Stimulated activated CD8-positive, alpha-beta memory T cell treated with anti-CD3 and anti-CD28 coated beads, Interleukin-7, amount 100 ng/mL, for 1 hour (primary cell): ENCODE measurements around the gene KIRREL3.
A peak's percentile ranks its signal among the peaks of the same experiment; 100 is the strongest.

Experiments used
- DNase-seq, 2 donors: peaks; one replicate each; pipeline ENCODE4 v3.0.0-alpha.2; 2020; ENCODE audit warnings: low read depth in 2 of 2

The KIRREL3 gene

DNA sequence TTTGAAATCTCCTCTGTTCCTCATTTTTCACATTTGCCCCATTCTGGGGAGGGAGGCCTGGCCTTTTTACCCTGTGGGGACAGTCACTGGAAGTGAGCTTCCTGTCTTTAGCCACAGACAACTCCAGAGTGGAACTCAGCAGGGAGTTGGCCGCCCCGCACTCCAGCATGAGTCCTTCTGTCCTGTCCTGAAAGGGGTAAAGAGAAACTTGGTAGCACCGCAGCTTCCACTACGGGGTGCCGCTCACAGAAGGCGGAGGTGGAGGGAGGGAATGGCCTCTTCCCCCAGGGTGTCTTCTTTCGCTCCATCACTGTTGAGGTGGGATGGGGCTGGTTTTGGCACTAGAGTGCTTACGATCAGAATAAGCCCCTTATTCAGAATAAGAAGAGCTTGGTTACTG is 512.9 kb downstream of the KIRREL3 start:
- DNase-seq = no peak

DNA sequence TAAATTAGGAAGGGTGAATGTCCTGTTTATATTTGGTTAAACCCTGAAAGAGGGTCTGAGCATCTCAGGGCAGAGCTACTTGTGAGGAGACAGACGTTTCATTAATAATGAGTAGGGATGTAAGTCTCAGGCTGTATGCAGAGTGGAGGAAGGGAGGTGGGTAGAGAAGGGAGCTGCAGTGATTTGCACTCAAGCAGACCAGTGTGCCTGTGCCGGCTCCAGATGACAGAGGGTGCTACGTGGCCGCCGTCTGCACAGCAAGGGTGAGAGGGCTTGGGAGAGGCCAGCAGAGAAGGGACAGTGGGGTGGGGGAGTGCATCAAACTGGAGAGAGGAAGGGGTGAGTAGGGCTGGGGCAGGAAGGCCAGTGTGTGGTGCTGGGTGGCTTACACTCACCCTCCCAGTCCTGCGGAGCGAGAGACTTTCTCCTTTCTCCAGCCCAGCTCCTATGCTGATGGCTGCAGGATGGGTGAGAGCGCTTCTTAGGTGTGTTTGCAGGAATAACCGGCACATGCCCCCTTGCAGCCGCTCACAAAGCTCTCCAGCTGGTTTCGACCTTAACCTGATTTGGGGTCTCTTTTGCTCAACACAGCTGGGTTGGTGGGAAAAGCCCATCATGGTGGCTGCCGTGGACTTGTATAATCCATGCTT is 514.5 kb downstream of the KIRREL3 start:
- no peak for DNase-seq

DNA sequence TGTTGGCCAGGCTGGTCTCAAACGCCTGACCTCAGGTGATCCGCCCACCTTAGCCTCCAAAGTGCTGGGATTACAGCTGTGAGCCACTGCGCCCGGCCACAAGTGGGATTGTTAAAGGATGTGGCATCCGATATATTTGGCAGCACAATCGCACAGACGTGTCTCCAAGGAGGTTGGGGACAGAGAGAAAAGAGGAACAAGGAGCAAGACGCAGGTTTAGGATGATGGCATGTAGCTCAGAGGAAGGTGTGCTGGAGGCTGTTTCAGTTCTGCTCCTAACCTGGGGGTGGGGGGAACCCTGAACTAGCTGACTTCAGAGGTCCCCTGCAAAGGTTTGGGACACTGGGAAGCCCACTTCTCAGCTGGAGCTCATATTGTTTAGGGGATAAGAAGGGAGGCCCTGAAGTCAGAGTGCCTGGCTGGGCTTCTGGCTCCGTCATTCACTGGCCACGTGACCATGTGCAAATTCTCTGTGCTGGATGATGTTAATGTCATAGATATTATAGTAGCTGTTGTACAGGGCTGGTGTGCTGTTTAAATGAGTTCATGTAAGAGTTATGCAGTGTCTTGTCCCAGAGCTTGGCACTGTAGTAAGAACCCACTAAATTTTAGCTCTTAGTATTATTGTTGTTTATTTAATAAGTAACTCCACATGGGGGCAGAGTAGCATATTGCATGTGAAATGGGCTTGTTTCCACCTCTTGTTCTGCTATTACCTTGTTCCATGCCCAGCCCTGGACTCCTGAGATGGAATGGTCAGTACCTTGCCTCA is 515.4 kb downstream of the KIRREL3 start:
- DNase-seq = no peak

DNA sequence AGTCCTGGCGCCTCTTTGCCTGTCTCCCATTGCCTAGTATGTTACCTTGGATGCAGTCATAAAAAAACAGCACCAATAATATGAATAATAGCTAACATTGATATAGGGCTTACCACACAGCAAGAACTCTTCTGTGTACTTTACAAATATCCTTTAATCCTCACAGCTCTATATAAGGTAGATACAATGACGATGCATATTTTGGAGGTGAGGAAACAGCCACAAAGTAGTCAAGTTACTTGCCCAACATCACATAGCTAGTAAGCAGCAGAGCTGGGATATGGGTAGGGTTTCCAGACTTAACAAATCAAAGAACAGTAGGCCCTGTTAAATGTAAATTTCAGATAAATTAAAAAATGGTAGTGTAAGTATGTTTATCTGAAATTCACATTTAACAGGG is 516.3 kb downstream of the KIRREL3 start:
- no peak for DNase-seq

DNA sequence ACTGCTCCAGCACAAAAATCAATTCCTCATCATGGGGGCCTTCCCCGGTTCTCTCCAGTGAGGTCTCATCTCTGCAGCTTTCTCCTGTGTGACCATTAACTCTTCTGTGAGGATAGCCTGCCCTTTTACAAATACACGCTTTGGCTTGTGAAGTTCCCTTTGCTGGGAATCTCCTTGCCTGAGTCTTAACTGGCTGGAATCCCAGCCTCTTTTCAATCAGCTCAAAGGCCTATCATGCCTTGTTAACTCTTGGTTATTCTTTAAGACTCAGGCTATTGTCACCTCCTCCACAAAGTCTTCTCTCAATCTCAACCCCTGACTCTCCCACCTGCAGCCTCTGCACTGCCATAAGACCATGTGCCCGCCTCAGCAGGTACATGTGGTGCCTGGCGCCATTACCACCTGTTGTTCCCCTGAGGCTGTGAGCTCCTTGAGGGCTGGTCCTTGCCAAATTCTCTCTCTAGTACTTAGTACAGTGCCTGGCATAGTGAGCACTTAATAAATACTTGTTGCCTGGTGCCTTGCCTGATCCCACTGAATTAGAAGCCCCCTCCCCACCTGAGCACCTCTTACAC is 516.9 kb downstream of the KIRREL3 start:
- no peak for DNase-seq

DNA sequence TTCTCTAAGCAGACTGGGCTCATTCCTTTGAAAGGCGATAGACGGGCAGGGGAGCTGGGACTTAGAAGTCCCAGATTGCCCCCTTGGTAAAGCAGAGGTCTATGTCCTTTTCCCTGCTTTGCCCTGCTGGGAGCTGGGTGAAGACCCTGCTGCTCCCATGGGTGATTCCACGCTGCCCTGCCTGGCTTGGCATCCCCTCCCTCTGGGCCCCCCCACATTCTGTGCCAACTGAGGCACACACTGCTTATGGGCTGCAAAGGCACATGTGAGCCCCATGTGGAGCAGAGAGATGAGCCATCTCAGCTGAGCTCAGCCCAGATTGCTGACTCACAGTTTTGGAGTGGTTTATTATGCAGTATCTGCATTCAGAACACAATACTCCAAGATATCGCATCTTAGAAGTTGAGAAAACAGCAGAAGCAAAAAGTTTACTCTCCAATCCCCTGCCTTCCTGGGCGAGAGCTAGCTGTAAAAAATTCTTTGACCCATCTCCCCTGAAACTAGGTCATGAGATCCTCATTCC is 517.9 kb downstream of the KIRREL3 start:
- DNase-seq = no peak

DNA sequence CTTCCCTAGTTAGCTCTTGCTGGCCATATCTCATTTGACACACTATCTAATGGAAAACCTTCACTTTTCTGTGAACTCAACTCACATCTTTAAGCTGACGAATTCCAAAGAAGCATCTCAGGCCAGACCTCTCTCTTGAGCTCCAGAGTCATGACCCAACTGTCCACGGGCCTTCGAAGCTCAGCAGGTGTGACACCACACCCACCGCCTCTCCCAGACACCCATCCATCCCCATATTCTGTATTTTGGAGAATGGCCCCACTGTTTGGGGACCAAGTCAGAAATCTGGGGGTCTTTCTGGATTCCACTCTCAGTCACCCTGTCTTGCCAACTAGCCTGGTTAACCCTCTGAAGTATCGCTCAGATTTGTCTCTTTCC is 519.3 kb downstream of the KIRREL3 start:
- DNase-seq = no peak

DNA sequence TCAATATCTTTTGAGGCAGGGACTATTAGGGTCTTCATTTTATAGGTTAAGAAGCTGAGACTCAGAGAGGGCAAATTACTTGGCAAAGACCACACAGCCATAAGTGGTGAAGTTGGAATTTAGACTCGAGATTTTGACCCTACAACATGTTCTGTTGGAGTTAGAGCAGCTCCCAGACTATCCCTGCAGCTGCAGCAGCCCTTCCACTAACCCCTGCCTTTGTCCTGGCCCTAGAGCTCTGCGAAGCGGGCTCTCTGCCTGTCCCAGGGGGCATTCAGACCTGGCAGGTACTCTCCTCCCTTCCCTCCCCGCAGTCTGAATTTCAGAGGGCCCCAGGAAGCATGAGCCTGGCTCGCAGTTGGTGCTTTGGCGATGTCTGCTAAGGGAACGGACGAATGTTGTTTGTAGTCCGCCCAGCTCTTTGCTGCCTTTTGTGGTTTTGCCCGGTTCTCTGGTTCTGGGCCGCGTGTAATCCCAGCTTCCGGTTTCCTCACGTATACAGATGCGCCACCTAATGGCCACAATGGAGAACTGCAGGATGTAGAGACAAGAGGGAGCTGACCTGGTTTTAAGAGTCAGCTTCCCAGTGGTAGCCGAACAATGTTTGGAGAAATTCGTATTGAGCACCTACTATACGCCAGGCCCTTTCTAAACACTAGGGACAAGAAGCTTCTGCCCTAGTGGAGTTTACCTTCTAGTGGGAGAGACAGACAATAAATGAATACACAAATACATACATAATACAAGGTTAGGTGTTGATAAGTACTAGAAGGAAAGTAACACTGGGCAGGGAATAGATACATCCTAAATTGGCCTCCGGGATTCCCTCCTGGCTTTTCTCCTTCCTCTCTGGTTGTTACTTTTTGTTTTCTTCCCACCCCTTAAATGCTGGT is 519.9 kb downstream of the KIRREL3 start:
- peak; percentile 27 to 42 for DNase-seq

DNA sequence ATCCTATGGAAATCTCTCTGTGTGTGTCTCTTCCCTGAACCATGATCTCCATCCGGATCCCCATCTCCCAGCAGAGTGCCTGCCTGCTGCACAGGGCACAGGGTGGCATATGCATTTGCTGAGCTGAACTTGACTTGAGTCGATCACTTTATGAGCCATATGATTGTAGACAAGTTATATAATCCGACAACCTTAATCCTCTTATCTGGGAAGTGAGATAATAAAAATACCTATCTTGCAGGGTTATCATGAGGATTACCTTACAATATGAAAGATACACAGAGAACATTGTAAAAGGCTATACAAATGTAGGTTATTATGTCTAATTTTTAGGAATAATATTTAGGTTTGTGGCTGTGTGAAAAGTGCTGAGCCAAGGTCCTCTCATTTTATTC is 520.6 kb downstream of the KIRREL3 start:
- no peak for DNase-seq

DNA sequence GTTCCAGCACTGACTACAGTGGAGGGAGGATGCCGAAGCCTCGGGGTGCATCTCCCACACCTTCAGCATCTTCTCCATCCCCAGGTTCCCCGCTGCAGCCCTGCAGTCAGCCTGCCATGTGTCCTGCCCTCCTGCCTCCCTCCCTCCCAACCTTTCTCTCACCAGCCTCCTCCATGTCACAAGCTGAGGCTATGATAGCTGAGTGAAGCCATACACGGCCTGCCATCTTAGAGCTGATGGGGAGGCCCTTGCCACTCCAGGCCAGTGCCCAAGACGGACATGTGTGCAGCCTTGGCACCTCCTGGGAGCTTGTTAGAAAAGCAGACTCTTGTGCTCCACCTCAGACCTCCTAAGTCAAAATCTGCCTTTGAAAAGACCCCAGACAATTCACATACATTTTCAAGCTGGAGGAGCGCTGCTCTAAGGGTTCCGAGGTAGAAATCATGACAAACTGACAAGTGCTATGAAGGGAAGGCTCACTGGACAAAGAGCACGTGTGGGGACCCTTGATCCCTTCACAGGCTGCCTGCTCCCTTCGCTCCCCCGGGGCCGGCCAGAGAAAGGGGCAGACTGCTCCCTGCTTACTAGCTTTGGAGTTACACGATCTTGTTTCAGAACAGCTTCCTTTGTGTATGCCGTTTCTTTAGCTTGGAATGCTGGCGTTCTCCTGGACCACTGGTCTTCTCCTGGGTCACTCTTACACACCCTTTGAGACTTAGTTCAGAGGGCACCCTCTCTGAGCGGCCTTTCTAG is 521.2 kb downstream of the KIRREL3 start:
- DNase-seq = no peak

DNA sequence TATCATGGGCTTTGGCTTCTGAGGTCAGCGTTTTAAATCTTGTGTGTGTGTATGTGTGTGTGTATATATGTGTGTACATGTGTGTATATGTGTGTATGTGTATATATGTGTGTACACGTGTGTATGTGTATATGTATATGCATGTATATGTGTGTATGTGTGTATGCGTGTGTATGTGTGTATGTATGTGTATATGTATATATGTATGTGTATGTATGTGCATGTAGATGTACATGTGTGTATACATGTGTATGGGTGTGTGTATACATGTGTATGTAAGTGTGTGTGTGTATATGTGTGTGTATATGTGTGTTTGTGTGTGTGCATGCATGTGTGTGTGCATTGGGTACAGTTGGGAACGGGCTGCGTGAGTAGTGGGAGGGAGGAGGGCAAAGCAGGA is 522.1 kb downstream of the KIRREL3 start:
- DNase-seq = no peak

DNA sequence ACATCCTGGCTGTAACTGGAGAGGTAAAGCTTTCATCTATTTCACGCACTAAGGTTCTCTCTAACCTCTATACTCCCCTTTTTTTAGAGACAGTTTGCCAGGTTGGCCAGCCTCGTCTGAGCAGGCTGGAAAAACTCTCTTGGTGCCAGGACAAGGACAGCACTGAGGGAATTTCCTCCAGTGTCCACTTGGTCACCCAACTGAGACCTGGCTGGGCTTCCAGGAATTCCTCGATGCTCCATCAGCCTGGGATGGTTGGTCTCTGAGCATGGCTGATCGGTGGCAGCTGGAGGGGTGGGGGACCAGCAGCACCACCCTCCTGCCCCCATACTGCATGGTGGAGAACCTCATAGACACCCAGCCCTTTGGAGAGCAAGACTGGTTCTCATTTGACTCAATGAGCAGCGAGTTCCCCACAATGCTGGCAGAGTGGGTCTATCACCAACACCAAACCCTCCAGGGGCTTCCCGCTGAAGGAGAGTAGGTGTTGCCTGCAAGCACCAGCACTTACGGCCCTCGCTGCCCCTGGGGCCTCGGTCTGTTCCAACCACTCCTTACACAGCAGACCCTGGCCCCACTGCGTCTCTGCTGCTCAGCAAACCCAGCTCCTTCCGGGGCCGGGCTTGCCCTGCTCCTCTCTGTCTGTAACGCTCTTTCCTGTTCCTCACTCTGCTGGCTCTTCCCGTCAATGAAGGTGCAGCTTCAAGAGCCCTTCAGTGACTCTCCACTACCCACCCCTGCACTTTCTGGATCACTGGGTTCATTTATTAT is 522.9 kb downstream of the KIRREL3 start:
- no peak for DNase-seq

DNA sequence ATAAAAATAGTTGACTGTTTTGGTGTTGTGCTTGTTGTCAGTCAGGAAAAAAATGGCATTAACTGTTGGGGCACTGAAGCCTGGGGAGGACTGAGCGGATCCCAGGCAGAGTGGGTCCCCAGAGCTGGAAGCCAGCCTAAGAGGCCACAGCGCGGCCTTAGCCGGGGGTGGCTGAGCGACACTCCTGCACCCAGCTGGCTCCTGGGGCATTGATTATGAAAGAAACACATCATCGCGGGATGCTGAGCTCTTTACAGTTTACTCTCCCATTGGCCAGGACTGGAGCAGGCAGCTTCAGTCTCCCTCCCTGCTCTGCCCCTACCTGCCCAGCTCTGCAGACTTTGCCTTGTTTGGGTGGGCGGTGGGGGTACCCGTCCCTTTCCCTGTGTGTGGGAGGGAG is 523.6 kb downstream of the KIRREL3 start:
- DNase-seq = no peak

DNA sequence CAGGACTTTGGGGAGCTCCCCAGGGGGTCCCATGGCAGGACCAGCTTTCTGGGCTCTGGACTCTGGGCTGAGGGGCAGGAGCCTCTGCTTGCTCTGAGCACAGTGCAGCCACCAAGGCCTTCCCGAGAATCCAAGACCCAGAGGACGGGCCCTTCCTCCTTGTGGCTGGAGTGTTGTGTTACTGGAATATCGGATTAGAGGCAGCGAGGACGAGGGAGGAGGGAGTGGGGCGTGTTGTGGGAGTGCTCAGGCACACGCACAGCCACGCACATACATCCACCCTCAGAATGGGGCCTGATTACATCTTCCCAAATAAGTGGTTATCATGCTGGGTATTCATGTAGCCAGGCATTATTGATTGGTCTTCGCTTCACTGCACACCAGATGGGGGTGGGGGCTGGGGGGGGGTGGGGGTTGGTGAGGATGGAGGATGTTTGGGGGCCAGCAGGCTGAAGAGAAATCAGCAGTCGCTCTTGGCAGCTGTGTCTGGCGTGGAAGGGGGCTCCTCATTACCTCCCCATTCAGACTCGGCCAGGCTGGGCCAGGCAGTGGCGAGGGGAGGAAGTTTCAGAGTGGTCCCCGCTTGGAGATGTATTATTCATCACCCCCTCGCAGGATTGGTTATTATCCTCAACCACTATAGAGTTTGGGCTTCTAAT is 524.2 kb downstream of the KIRREL3 start:
- DNase-seq = no peak

DNA sequence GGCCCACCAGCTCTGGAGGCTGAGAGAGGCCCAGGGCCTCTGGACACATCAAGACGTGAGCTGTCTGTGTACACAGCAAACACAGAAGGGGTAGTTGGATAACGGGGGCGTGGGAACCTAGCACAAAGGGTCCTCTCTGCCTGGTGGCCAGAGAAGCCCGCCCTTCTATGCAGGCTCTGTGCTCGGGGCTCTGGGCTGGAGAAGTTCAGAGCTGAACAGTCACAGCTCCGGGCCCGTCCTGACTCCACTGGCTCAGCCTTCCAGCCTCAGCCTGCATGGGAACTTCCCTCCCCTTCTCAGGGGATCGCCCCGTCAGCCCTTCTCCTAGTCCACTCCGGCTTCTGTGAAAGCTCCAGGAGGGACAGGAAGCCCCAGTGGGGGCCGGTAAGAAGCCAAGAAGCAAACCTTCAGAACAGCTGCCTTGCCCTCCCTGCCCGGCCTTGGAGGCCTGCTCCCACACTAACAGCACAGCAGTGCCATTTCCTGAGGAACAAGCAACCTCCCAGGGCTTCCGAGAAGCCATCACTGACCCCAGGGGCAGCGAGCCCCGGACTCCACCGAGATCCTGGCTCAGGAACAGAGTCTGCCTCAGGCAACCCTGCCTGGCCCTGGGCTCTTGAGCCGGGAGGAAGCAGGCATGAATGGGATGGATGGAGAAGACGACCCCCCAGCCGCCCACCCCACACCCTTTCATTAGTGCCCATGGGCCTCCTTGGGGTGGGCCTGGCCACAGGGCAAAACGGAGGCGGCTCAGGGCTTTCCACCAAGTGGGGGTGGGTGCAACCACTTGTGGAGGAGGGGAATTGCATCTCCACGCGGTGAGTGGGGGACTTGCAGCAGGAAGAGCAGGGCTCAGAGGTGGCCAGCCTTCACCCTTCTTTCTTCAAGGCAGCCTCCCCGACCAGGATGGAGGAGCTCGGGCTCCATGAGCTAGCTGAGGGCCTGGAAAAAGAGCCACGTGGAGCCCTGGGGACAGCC is 525.3 kb downstream of the KIRREL3 start:
- no peak for DNase-seq

DNA sequence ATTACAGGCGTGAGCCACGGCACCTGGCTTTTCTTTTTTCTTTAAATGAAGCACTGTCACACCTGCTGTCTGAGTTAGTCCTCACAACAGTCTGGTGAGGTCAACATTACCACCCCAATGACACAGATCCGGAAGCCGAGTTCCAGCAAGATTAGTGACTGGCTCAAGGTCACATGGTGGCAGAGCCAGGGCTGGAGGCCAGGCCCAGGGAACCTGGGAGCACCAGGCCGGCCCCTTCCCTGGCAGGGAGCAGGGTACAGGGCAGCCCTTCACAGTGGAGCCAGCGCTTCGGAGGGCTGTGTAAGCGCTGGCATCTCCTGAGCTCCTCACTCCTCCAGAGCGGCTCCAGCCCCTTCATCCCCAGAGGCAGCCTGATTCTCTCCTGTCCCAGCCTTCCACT is 526.4 kb downstream of the KIRREL3 start:
- no peak for DNase-seq

DNA sequence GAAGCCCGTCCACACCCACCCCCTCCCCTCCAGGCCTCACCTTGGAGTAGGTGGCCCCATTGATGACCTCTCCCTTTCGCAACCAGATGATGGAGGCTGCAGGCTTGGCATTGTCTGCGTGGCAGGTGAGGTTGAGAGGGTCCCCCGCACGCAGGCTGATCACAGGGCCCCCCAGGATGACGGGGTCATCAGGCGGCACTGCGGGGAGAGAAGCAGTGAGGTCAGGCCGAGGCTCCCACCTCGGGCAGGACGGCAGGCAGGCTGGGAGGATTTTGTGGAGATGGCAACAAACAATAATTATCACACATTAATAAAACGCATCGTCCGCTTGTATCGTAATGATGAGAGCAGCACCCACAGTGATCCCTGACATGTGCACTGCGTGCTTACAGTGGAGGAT is 527.3 kb downstream of the KIRREL3 start:
- no peak for DNase-seq

DNA sequence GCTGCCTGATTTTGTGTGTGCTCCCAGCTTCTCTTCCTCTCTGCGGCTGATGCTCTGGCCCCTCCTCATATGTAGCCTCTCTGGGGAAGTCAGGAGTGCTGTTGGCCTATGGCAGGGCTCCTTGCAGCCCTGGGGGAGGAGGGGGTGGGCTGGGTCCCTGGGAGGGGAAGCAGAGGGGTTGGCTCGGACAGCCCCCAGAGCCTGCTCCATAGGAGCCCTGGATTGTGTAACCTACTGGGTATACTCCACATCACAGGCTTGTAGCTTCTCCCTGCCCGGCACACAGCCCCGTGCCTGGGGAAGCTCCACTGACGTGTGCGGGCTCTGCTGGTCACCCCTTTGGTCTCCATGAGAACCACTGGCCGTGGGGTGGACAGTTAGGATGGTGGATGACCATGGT is 531.3 kb downstream of the KIRREL3 start:
- no peak for DNase-seq

DNA sequence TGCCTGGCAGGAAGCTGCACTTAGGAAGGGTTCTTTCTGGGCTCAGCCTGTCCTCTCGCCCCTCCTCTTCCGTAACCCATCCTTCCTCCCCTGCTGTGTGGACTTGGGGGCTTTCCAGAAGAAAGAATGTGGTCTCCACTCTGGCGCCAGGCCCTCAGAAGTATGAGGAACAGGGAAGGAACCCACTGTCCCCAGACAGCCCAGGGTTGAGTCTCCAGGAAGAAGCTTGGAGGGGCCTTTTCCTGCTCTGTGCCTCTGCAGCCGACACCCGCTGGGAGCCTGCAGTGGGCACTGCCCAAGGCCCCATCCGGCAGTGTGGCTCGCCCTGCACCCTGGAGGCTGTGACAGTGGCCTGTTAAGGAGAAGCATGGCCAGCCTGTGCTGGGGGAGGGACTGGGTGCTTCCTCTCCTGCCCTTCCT is 532.5 kb downstream of the KIRREL3 start:
- no peak for DNase-seq
